Natural killer cell (primary cell): ENCODE measurements around the gene CMYA5. TPM values are rescaled to one million over a fixed set of nuclear protein-coding genes. Genes with fewer than 3 reads are reported as not detected.

Source experiments
- ATAC-seq, 3 donors: fragments of 150-1000 bp in 2 of 3; fragments of 200-7000 bp in 1 of 3; cut with Tn5 transposase; 1 replicate in 1 of 3; 2 replicates in 2 of 3; pipeline ENCODE4 v1.10.0; 2021; ENCODE audit warnings: mild to moderate bottlenecking in 2 of 3, moderate library complexity in 2 of 3
- DNase-seq, 2 donors: peaks; one replicate each; pipeline versions ENCODE4 v3.0.0 to v3.0.0-alpha.2; 2013 to 2021; ENCODE audit warnings: mixed read lengths in 1 of 2
- H3K27ac ChIP-seq: one replicate; pipeline ENCODE4 v1.5.1; 2013; ENCODE audit warnings: mild to moderate bottlenecking, low read length
- H3K27me3 ChIP-seq: one replicate; pipeline ENCODE4 v1.6.1; 2013; ENCODE audit warnings: low read length; ENCODE audit not compliant: control insufficient read depth, insufficient read depth
- H3K36me3 ChIP-seq: one replicate; pipeline ENCODE4 v1.6.1; 2013; ENCODE audit warnings: low read length; ENCODE audit not compliant: control insufficient read depth, insufficient read depth
- H3K4me1 ChIP-seq: one replicate; pipeline ENCODE4 v1.6.1; 2013; ENCODE audit warnings: low read length; ENCODE audit not compliant: control insufficient read depth, insufficient read depth
- H3K4me3 ChIP-seq: one replicate; pipeline ENCODE4 v1.5.1; 2013; ENCODE audit warnings: low read length
- H3K9me3 ChIP-seq: one replicate; pipeline ENCODE4 v1.6.1; 2013; ENCODE audit warnings: low read length; ENCODE audit not compliant: control insufficient read depth, insufficient read depth
- H3K27ac Mint-ChIP-seq, 2 donors: one replicate each; pipeline ENCODE4 v1.8.0; 2022; ENCODE audit warnings: mild to moderate bottlenecking in 2 of 2, mixed read lengths in 2 of 2, moderate library complexity in 1 of 2
- H3K27me3 Mint-ChIP-seq, 2 donors: one replicate each; pipeline ENCODE4 v1.8.0; 2022; ENCODE audit warnings: low read depth in 2 of 2, mixed read lengths in 2 of 2
- H3K36me3 Mint-ChIP-seq: one replicate; pipeline ENCODE4 v1.8.0; 2022; ENCODE audit warnings: mixed read lengths
- H3K4me1 Mint-ChIP-seq, 2 donors: one replicate each; pipeline ENCODE4 v1.8.0; 2022; ENCODE audit warnings: mixed read lengths in 2 of 2
- H3K4me3 Mint-ChIP-seq: one replicate; pipeline ENCODE4 v1.8.0; 2022; ENCODE audit warnings: mild to moderate bottlenecking, moderate library complexity, mixed read lengths
- H3K9me3 Mint-ChIP-seq, 2 donors: one replicate each; pipeline ENCODE4 v1.8.0; 2022; ENCODE audit warnings: mixed read lengths in 2 of 2
- WGBS: methylation state at CpG from one replicate; pipeline ENCODE4 v1.1.7; 2013; ENCODE audit warnings: missing lambda C conversion rate; ENCODE audit not compliant: insufficient coverage; 5-methylcytosine and 5-hydroxymethylcytosine counted together
- intact Hi-C: fragments of 100-400 bp; cut with micrococcal nuclease; formaldehyde crosslinking; loops from one replicate; pipeline ENCODE4 v1.14.2; 2022
- total RNA-seq, 4 donors: library from RNA; stranded (reverse); fragments of 120-200 nt in 1 of 4; gene quantifications; one replicate each; pipeline versions ENCODE4 v1.2.3 to v1.2.4, GENCODE V29; 2013 to 2022
- TF ChIP-seq, protein P1 (sequence below): fragments of 200-600 bp; IDR thresholded peaks from one replicate; pipeline ENCODE4 v1.8.0; 2022; ENCODE audit warnings: antibody characterized with exemption

The CMYA5 gene
- total RNA-seq, 3 donors from 2014 or later (not counting 1 experiment from before 2014, with no cell fraction given) = 0.53 to 0.93 (median 0.71) TPM

DNA sequence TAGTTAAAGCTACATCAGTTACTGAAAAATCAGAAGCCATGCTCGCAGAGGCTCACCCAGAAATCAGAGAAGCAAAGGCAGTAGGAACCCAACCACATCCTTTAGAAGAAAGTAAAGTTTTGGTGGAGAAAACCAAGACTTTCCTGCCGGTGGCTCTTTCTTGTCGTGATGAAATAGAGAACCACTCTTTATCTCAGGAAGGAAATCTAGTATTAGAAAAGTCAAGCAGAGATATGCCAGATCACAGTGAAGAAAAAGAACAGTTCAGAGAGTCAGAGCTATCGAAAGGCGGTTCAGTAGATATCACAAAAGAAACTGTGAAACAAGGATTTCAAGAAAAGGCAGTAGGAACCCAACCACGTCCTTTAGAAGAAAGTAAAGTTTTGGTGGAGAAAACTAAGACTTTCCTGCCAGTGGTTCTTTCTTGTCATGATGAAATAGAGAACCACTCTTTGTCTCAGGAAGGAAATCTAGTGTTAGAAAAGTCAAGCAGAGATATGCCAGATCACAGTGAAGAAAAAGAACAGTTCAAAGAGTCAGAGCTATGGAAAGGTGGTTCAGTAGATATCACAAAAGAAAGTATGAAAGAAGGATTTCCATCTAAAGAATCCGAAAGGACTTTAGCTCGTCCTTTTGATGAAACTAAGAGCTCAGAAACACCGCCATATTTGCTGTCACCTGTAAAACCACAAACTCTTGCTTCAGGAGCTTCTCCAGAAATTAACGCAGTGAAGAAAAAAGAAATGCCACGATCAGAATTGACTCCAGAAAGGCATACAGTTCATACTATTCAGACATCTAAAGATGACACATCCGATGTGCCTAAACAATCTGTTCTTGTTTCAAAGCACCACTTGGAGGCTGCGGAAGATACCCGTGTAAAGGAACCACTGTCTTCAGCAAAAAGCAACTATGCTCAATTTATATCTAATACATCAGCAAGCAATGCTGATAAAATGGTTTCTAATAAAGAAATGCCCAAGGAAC is 47.2 kb downstream of the CMYA5 start:
- Mint-ChIP-seq H3K4me3 (peak overlapping the region; percentile 33), H3K9me3 (no peaks in the 10 kb centered on the region), H3K27ac (peak overlapping the region; percentile 2 to 46), H3K27me3 (peaks cover 18 to 56% of the 10 kb centered on the region in 2 donors), H3K36me3 (peaks cover 8% of the 10 kb centered on the region), H3K4me1 (peaks cover 16 to 23% of the 10 kb centered on the region in 2 donors)
- peak in 1 of 2 donors; percentile 51 for DNase-seq
- Histone ChIP-seq H3K36me3 (no peaks in the 10 kb centered on the region), H3K4me1 (no peaks in the 10 kb centered on the region), H3K27me3 (peaks cover 6% of the 10 kb centered on the region), H3K9me3 (no peaks in the 10 kb centered on the region), H3K4me3 (no peak overlapping the region), H3K27ac (no peak overlapping the region)
- WGBS = 35% methylated on average over 14 of the region's 14 CpGs
- ATAC-seq = peak in 2 of 3 donors; percentile 33 to 68
- intact Hi-C loops = no loop called here
- TF ChIP-seq, protein P1, sequence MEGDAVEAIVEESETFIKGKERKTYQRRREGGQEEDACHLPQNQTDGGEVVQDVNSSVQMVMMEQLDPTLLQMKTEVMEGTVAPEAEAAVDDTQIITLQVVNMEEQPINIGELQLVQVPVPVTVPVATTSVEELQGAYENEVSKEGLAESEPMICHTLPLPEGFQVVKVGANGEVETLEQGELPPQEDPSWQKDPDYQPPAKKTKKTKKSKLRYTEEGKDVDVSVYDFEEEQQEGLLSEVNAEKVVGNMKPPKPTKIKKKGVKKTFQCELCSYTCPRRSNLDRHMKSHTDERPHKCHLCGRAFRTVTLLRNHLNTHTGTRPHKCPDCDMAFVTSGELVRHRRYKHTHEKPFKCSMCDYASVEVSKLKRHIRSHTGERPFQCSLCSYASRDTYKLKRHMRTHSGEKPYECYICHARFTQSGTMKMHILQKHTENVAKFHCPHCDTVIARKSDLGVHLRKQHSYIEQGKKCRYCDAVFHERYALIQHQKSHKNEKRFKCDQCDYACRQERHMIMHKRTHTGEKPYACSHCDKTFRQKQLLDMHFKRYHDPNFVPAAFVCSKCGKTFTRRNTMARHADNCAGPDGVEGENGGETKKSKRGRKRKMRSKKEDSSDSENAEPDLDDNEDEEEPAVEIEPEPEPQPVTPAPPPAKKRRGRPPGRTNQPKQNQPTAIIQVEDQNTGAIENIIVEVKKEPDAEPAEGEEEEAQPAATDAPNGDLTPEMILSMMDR = no peak

DNA sequence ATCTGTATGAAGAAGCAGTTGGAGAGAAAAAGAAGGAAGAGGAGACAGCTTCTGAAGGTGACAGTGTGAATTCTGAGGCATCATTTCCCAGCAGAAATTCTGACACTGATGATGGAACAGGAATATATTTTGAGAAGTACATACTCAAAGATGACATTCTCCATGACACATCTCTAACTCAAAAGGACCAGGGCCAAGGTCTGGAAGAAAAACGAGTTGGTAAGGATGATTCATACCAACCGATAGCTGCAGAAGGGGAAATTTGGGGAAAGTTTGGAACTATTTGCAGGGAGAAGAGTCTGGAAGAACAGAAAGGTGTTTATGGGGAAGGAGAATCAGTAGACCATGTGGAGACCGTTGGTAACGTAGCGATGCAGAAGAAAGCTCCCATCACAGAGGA is 48.7 kb downstream of the CMYA5 start:
- Mint-ChIP-seq H3K36me3 (peaks cover 8% of the 10 kb centered on the region), H3K4me1 (peaks cover 16 to 23% of the 10 kb centered on the region in 2 donors), H3K4me3 (no peak overlapping the region), H3K9me3 (no peaks in the 10 kb centered on the region), H3K27me3 (peaks cover 14 to 50% of the 10 kb centered on the region in 2 donors), H3K27ac (no peak overlapping the region)
- no peaks in the 10 kb centered on the region for H3K9me3 ChIP-seq
- TF ChIP-seq, protein P1 = no peak
- no peaks in the 10 kb centered on the region for H3K4me1 ChIP-seq
- 88% methylated on average over 5 of the region's 5 CpGs for WGBS
- ATAC-seq = no peak
- no peak for DNase-seq
- peaks cover 6% of the 10 kb centered on the region for H3K27me3 ChIP-seq
- H3K27ac ChIP-seq = no peak overlapping the region
- intact Hi-C loops = no loop called here
- no peaks in the 10 kb centered on the region for H3K36me3 ChIP-seq
- H3K4me3 ChIP-seq = no peak overlapping the region

DNA sequence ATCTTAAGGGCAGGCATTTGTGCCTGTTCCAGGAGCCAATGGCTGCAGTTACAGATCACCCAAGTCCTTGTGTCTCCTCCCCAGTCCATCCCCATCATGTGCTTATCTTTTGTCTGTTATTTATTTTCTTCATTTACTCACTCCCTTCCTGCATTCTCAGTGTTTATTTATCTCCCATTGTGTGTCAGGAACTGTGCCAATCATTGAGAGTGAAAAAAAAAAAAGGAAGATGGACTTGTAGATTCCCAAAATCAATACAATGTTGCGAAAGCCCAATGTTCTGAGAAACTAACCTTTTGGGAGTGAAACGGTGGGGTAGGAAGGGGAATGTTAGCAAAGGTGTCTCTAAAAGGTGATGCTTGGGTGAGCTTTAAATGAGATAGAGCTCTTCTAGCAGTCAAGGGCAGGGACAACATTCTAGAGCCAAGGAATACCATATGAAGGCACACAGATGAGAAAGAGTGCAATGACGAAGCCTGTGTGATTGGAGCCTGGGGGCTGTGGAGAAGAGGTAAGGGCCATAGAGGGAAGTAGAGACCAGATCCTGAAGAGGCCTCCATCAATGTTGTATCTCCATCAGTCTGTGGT is 53.0 kb downstream of the CMYA5 start:
- H3K4me3 Mint-ChIP-seq = no peak overlapping the region
- H3K4me1 ChIP-seq = no peaks in the 10 kb centered on the region
- H3K36me3 Mint-ChIP-seq = peaks cover 5% of the 10 kb centered on the region
- intact Hi-C loops = no loop called here
- H3K27ac Mint-ChIP-seq = no peak overlapping the region
- H3K27ac ChIP-seq = no peak overlapping the region
- no peak overlapping the region for H3K4me3 ChIP-seq
- H3K27me3 ChIP-seq = no peaks in the 10 kb centered on the region
- peaks cover 9 to 14% of the 10 kb centered on the region in 2 donors for H3K27me3 Mint-ChIP-seq
- H3K4me1 Mint-ChIP-seq = peaks cover 0 to 5% of the 10 kb centered on the region in 2 donors
- WGBS = 90% methylated on average over 3 of the region's 3 CpGs
- no peaks in the 10 kb centered on the region for H3K9me3 ChIP-seq
- no peaks in the 10 kb centered on the region for H3K36me3 ChIP-seq
- ATAC-seq = no peak
- no peaks in the 10 kb centered on the region for H3K9me3 Mint-ChIP-seq
- TF ChIP-seq, protein P1 = no peak
- DNase-seq = no peak
